Mesenchymal stem cell (in vitro differentiated cells and primary cell): ENCODE results near the gene FAM107A.

Source experiments
- DNase-seq: peaks from one replicate; pipeline ENCODE4 v3.0.0-alpha.2; 2013
- H2AFZ ChIP-seq: one replicate; pipeline ENCODE4 v1.6.1; 2013; ENCODE audit warnings: low read depth, mild to moderate bottlenecking, control low read depth, inconsistent platforms, low read length, moderate library complexity
- H2AK5ac ChIP-seq: 2 replicates; pipeline ENCODE4 v1.6.1; 2013; ENCODE audit warnings: low read length, moderate library complexity, mild to moderate bottlenecking, inconsistent platforms; ENCODE audit not compliant: severe bottlenecking
- H2BK120ac ChIP-seq: one replicate; pipeline ENCODE4 v1.6.1; 2013; ENCODE audit warnings: low read depth, mild to moderate bottlenecking, inconsistent platforms, low read length, moderate library complexity
- H2BK12ac ChIP-seq, 2 experiments: one replicate each; pipeline ENCODE4 v1.6.1; 2013; ENCODE audit warnings: inconsistent platforms in 2 of 2, low read length in 2 of 2, mild to moderate bottlenecking in 2 of 2, moderate library complexity in 2 of 2, control low read depth in 1 of 2
- H2BK15ac ChIP-seq: one replicate; pipeline ENCODE4 v1.6.1; 2013; ENCODE audit warnings: mild to moderate bottlenecking, low read depth, inconsistent platforms; ENCODE audit not compliant: poor library complexity, severe bottlenecking
- H2BK5ac ChIP-seq: 2 replicates; pipeline ENCODE4 v1.6.1; 2013; ENCODE audit warnings: low read depth, mild to moderate bottlenecking, low read length, control low read depth, inconsistent platforms; ENCODE audit not compliant: poor library complexity, severe bottlenecking
- H3K14ac ChIP-seq, 2 experiments: one replicate each; pipeline ENCODE4 v1.6.1; 2013; ENCODE audit warnings: inconsistent platforms in 2 of 2, low read length in 2 of 2, control low read depth in 1 of 2, mild to moderate bottlenecking in 1 of 2, moderate library complexity in 1 of 2
- H3K18ac ChIP-seq, 2 experiments: one replicate each; pipeline ENCODE4 v1.6.1; 2013; ENCODE audit warnings: inconsistent platforms in 2 of 2, low read length in 2 of 2, control low read depth in 1 of 2, low read depth in 1 of 2, mild to moderate bottlenecking in 1 of 2
- H3K23ac ChIP-seq, 2 experiments: one replicate each; pipeline ENCODE4 v1.6.1; 2013; ENCODE audit warnings: inconsistent platforms in 2 of 2, low read length in 2 of 2, mild to moderate bottlenecking in 2 of 2, moderate library complexity in 2 of 2, control low read depth in 1 of 2
- H3K27ac ChIP-seq: 2 replicates; pipeline ENCODE4 v1.5.1; 2013; ENCODE audit warnings: mild to moderate bottlenecking, moderate library complexity, low read length, control low read depth, inconsistent platforms; ENCODE audit not compliant: poor library complexity, severe bottlenecking
- H3K27me3 ChIP-seq, 2 experiments: 2 replicates each; pipeline versions ENCODE4 v1.6.1 to v1.7.0; 2013; ENCODE audit warnings: low read length in 2 of 2, mild to moderate bottlenecking in 2 of 2, moderate library complexity in 2 of 2, control low read depth in 1 of 2, inconsistent platforms in 1 of 2; ENCODE audit not compliant: control insufficient read depth in 1 of 2, insufficient read depth in 1 of 2
- H3K36me3 ChIP-seq, 2 experiments: 2 replicates each; pipeline versions ENCODE4 v1.6.1 to v1.7.0; 2013; ENCODE audit warnings: low read length in 2 of 2, control low read depth in 1 of 2, inconsistent platforms in 1 of 2, low read depth in 1 of 2, mild to moderate bottlenecking in 1 of 2; ENCODE audit not compliant: insufficient read depth in 2 of 2, control insufficient read depth in 1 of 2
- H3K4ac ChIP-seq, 2 experiments: one replicate each; pipeline ENCODE4 v1.6.1; 2013; ENCODE audit warnings: inconsistent platforms in 2 of 2, low read length in 2 of 2, mild to moderate bottlenecking in 2 of 2, moderate library complexity in 2 of 2, control low read depth in 1 of 2, low read depth in 1 of 2
- H3K4me1 ChIP-seq: 2 replicates; pipeline ENCODE4 v1.6.1; 2013; ENCODE audit warnings: low read depth, low read length, control low read depth; ENCODE audit not compliant: control insufficient read depth, insufficient read depth
- H3K4me2 ChIP-seq: 2 replicates; pipeline ENCODE4 v1.6.1; 2013; ENCODE audit warnings: low read length, mild to moderate bottlenecking, inconsistent platforms; ENCODE audit not compliant: poor library complexity, severe bottlenecking
- H3K4me3 ChIP-seq, 2 experiments: 2 replicates each; pipeline versions ENCODE4 v1.5.1 to v1.7.0; 2013; ENCODE audit warnings: low read length in 2 of 2, mild to moderate bottlenecking in 2 of 2, control low read depth in 1 of 2, low read depth in 1 of 2; ENCODE audit not compliant: insufficient read depth in 1 of 2
- H3K79me1 ChIP-seq: replicated peaks from 2 replicates; pipeline ENCODE4 v1.6.1; 2013; ENCODE audit warnings: mild to moderate bottlenecking, control low read depth, low read length, inconsistent platforms; ENCODE audit not compliant: poor library complexity, severe bottlenecking
- H3K9ac ChIP-seq: 2 replicates; pipeline ENCODE4 v1.7.0; 2013; ENCODE audit warnings: mild to moderate bottlenecking, low read length, moderate library complexity
- H3K9me3 ChIP-seq: 2 replicates; pipeline ENCODE4 v1.7.0; 2013; ENCODE audit warnings: mild to moderate bottlenecking, low read length; ENCODE audit not compliant: control insufficient read depth
- H4K8ac ChIP-seq: one replicate; pipeline ENCODE4 v1.6.1; 2013; ENCODE audit warnings: inconsistent platforms, mild to moderate bottlenecking, low read length, moderate library complexity
- H4K91ac ChIP-seq: one replicate; pipeline ENCODE4 v1.6.1; 2013; ENCODE audit warnings: mild to moderate bottlenecking, low read length, inconsistent platforms
- WGBS: methylation state at CpG from one replicate; pipeline ENCODE4 v1.1.7; 2013; ENCODE audit warnings: mixed read lengths; 5-methylcytosine and 5-hydroxymethylcytosine counted together

Gene FAM107A

GRCh38 chr3:58594117-58594516, 16.9 kb upstream of the FAM107A start:
- Histone ChIP-seq H3K23ac (no peak overlapping the region), H4K91ac (no peak overlapping the region), H2BK12ac (no peak overlapping the region), H3K4ac (no peak overlapping the region), H2AK5ac (no peak overlapping the region), H3K9me3 (no peaks in the 10 kb centered on the region), H3K14ac (no peak overlapping the region), H3K4me1 (no peaks in the 10 kb centered on the region), H3K27ac (no peak overlapping the region), H2BK5ac (no peak overlapping the region), H3K36me3 (no peaks in the 10 kb centered on the region), H3K79me1 (no peaks in the 10 kb centered on the region), H2AFZ (no peak overlapping the region), H3K18ac (no peak overlapping the region), H3K27me3 (peaks cover 0 to 31% of the 10 kb centered on the region in 2 experiments), H3K4me2 (no peak overlapping the region), H3K4me3 (no peak overlapping the region), H4K8ac (no peak overlapping the region), H2BK15ac (no peak overlapping the region), H3K9ac (no peak overlapping the region), H2BK120ac (no peak overlapping the region)
- 91% methylated on average over 5 of the region's 5 CpGs for WGBS
- no peak for DNase-seq

- Histone ChIP-seq H3K4ac (no peak overlapping the region), H2BK12ac (no peak overlapping the region), H3K27ac (no peak overlapping the region), H4K91ac (no peak overlapping the region), H2AK5ac (no peak overlapping the region), H3K79me1 (no peaks in the 10 kb centered on the region), H2BK15ac (no peak overlapping the region), H3K4me3 (no peak overlapping the region), H3K9ac (no peak overlapping the region), H3K23ac (no peak overlapping the region), H3K27me3 (peaks cover 10 to 54% of the 10 kb centered on the region in 2 experiments), H2BK5ac (no peak overlapping the region), H2AFZ (no peak overlapping the region), H3K36me3 (no peaks in the 10 kb centered on the region), H3K9me3 (no peaks in the 10 kb centered on the region), H3K14ac (no peak overlapping the region), H3K18ac (no peak overlapping the region), H2BK120ac (no peak overlapping the region), H3K4me1 (peaks cover 3% of the 10 kb centered on the region), H4K8ac (no peak overlapping the region), H3K4me2 (no peak overlapping the region)
- 70% methylated on average over 6 of the region's 6 CpGs for WGBS
- DNase-seq, result no peak
Observed at GRCh38 chr3:58591517-58592510, 14.6 kb upstream of the FAM107A start.

- Histone ChIP-seq H2BK120ac (no peak overlapping the region), H3K18ac (no peak overlapping the region), H3K79me1 (no peaks in the 10 kb centered on the region), H4K8ac (no peak overlapping the region), H2AK5ac (no peak overlapping the region), H2BK15ac (no peak overlapping the region), H3K4me2 (no peak overlapping the region), H3K27ac (no peak overlapping the region), H2BK12ac (no peak overlapping the region), H4K91ac (no peak overlapping the region), H3K9me3 (no peaks in the 10 kb centered on the region), H3K4me1 (peaks cover 14% of the 10 kb centered on the region), H3K23ac (no peak overlapping the region), H2BK5ac (no peak overlapping the region), H3K4ac (no peak overlapping the region), H3K4me3 (no peak overlapping the region), H3K9ac (no peak overlapping the region), H2AFZ (no peak overlapping the region), H3K14ac (no peak overlapping the region), H3K36me3 (no peaks in the 10 kb centered on the region), H3K27me3 (peaks cover 20 to 65% of the 10 kb centered on the region in 2 experiments)
- DNase-seq, result peak; percentile 51
- WGBS, result 47% methylated on average over 1 of the region's 3 CpGs
Observed at GRCh38 chr3:58588030-58588614, 10.9 kb upstream of the FAM107A start.

- Histone ChIP-seq H3K27ac (no peak overlapping the region), H3K4me3 (peak overlapping the region in 1 of 2 experiments; percentile 38), H3K4ac (no peak overlapping the region), H2BK15ac (no peak overlapping the region), H3K23ac (no peak overlapping the region), H2BK12ac (no peak overlapping the region), H2AFZ (no peak overlapping the region), H3K27me3 (peaks cover 20 to 65% of the 10 kb centered on the region in 2 experiments), H3K79me1 (no peaks in the 10 kb centered on the region), H4K91ac (no peak overlapping the region), H2AK5ac (no peak overlapping the region), H3K4me1 (peaks cover 17% of the 10 kb centered on the region), H3K36me3 (no peaks in the 10 kb centered on the region), H3K9me3 (no peaks in the 10 kb centered on the region), H4K8ac (no peak overlapping the region), H3K4me2 (peak overlapping the region; percentile 7), H2BK5ac (no peak overlapping the region), H3K14ac (no peak overlapping the region), H3K9ac (no peak overlapping the region), H3K18ac (no peak overlapping the region), H2BK120ac (no peak overlapping the region)
- no peak for DNase-seq
- WGBS, result 6% methylated on average over 37 of the region's 44 CpGs
Observed at GRCh38 chr3:58586776-58587192, 9.6 kb upstream of the FAM107A start.
